Stimulated activated CD8-positive, alpha-beta memory T cell treated with anti-CD3 and anti-CD28 coated beads, Interleukin-2, amount 100 ng/mL, for 1 hour (primary cell): Measurements from ENCODE around the gene LAYN.

ENCODE experiments used
- DNase-seq, 2 donors: peaks; one replicate each; pipeline ENCODE4 v3.0.0-alpha.2; 2020; ENCODE audit warnings: low read depth in 2 of 2

Gene LAYN

GRCh38 chr11:111561791-111562325 lies 21.3 kb downstream of the LAYN start:
- no peak for DNase-seq

DNA sequence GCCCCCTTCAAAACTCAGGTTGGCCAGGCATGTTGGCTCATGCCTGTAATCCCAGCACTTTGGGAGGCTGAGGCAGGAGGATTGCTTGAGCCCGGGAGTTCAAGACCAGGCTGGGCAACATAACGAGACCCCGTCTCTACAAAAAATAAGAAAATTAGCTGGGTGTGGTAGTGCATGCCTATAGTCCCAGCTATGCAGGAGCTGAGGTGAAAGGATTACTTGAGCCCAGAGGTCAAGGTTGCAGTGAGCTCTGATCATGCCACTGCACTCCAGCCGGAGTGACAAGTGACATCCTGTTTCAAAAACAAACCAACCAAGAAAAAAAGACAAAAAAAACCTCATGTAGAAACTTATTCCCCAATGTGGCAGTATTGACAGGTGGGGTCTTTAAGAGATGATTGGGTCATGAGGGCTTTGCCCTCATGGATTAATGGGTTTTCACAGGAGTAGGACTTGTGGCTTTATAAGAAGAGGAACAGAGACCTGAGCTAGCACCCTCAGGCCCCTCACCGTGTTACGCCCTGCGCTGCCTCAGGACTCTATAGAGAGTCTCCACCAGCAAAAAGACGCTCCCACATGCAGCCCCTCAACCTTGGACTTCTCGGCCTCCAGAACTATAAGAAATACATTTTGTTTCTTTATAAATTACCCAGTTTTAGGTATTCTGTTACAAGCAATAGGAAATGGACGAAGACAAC lies 22.3 kb downstream of the LAYN start:
- DNase-seq: no peak

DNA sequence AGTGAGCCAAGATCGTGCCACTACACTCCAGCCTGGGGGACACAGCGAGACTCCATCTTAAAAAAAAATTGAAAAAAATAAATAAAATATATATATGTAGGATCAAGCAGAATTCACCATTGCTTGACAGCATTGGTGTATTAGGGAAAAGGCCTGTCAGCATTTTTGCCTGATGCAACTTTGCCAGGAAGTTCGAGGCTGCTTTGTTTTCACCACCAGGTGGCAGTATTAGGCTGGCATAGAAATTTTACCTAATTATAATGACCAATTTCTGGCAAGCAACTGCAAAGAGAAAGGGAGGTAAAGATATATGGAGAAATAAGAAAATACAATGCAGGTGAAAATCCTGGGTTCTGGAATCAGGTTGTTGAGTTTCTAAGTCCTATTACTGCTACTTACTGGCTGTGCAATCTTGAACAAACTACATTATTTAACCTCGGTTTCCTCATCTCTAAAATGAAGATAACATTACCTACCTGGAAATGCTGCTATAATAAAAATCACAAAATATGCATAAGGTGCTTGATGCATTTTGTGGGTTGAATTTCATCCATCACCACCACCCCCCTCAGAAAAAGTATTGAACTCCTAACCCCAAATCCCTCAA lies 24.7 kb downstream of the LAYN start:
- peak in 1 of 2 donors; percentile 38 for DNase-seq

DNA sequence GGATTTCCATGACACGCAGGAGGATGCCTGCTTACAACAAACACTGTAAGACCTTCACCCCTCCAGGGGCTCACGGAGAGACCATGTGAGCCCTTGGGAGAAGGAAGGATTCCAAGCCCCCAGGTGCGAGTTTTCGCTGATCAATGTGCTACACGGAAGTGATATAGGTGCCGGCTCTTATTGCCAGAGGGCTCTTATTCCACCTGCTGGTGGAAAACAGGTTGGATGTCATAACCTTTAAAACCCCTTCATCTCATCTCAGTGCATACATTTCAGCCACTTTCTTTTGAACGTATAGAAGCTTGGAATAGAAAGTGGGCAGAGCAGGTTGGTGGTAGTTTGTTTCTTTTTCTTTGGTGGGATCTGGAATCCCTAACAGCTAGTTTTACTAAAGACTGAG lies 25.8 kb downstream of the LAYN start:
- no peak for DNase-seq

DNA sequence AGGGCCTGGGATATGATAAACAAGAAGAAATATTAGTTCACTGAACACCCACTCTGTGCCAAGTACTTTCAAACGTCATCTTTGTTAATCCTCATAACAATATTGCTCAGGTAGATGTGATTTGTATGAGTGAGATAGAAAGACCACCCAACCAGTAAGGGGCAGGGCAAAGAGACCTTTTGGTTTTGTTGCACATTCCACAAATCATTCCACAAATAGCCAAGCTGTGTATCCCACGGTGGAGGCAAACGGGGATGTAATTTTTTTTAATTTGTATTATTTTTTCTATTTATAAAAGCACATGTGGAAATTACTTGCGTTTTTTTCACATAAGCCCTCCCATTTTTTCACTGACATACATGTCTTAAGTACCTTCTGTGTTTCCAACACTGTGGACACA lies 29.0 kb downstream of the LAYN start:
- DNase-seq: no peak

- DNase-seq: no peak
Observed at GRCh38 chr11:111570796-111571195, 30.3 kb downstream of the LAYN start.

DNA sequence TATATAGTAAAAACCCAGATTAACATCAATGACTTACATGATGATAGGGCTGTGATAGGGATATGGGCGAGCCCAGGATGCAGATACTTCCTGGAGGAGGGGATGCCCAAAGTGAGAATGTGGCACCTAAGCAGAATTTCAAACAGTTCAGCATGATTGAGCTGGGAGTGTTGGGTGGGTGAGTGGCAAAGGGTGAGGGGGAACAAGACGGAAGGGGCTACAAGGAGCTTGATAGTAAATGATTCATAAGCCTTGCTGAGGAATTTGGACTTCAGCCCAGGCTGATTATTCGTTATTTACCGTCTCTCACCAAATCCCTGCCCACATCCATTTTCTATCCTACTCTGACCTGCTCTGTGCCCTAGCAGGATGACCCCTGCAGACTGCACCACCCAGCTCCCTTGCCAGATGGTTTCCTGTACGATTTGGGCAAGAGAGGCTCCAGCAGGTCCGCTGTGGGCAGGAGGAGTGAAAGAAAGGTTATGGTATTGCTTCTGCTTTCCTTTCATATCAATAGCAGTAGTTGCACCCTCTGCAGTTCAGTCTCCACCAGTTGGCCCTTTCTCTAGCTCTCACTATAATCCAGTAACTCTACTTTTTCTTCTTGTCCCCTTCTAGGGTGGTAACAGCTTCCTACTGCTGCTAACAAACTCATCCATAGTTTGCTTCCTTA lies 31.4 kb downstream of the LAYN start:
- no peak for DNase-seq

GRCh38 chr11:111572581-111572980 lies 32.1 kb downstream of the LAYN start:
- no peak for DNase-seq

- no peak for DNase-seq
Observed at GRCh38 chr11:111573821-111574249, 33.3 kb downstream of the LAYN start.

GRCh38 chr11:111574373-111575225 lies 34.1 kb downstream of the LAYN start:
- no peak for DNase-seq

- no peak for DNase-seq
Observed at GRCh38 chr11:111575740-111576139, 35.2 kb downstream of the LAYN start.

- DNase-seq: no peak
Observed at GRCh38 chr11:111577821-111578220, 37.3 kb downstream of the LAYN start.

DNA sequence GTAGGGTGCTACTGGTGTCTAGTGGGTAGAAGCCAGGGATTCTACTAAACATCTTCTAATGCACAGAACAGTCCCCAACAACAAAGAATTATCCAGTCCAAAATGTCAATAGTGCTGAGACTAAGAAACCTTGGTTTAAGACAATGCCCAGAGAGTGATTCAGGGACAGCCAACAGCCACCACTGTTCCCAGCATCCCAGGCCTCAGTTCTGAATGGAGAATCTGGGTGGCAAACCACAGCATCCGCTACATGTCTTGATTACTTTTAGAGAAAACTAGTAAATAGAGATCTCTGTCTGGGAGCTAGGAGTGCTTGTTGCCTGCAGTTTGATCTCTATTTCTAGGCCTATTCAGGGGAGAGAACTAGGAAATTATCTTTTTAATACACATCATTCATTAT lies 40.8 kb downstream of the LAYN start:
- DNase-seq: no peak

DNA sequence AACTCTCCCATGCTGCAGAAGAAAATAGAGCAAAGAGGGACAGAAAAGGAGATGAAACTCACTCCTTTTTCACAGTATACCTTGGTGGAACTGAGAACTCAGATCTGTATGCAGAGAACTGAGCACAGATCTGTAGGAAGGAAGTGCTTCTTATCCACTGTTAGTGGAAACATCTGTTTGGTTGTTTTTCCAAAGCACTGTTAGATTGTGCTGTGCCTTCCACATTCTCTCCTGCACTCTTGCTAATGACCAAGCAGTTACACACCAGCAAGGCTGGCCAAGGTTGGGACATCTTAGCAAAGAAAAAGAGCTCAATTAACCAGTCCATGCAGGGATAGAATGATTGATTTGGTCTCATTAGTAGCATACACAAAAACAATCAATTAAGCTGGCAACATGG lies 41.6 kb downstream of the LAYN start:
- DNase-seq: no peak

GRCh38 chr11:111582881-111583280 lies 42.4 kb downstream of the LAYN start:
- no peak for DNase-seq

GRCh38 chr11:111585371-111585770 lies 44.9 kb downstream of the LAYN start:
- no peak for DNase-seq

GRCh38 chr11:111586388-111586831 lies 45.9 kb downstream of the LAYN start:
- peak in 1 of 2 donors; percentile 28 for DNase-seq

- DNase-seq: no peak
Observed at GRCh38 chr11:111589114-111589513, 48.6 kb downstream of the LAYN start.

- no peak for DNase-seq
Observed at GRCh38 chr11:111589886-111590499, 49.5 kb downstream of the LAYN start.

DNA sequence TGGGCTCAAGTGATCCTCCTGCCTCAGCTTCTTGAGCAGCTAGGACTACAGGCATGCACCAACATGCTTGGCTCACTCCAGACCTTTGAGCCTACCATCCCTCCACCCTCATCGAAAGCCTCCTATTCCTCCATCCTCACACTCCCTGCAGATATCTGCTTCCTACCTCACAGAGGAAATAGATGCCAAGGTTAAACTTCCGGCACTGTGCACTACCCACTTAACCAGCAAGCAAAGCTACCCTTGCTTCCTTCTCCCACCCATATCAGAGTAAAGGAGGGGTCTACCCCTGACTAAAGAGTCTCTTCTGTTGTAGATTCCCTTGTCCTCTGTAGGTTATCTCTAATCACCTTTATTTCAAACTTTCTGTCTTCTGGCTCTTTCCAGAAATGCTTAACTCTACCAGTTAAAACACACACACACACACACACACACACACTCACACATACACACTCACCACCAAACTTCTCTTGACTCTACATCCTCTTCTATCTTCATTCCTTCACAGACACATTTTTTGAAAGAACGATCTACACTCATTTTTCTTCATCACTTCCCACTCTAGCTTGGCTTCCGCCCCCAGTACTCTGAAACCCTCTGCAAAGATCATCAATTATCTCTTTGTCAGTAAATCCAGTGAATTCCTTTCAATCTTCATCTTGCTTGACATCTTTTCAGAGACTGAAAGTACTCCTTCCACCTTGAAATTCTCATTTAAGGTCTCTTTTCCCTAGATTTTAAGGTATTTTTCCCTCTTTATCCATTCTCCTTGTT lies 50.9 kb downstream of the LAYN start:
- no peak for DNase-seq

- DNase-seq: no peak
Observed at GRCh38 chr11:111592491-111592890, 52.0 kb downstream of the LAYN start.
